ENCODE data around the gene PPP1CA. TPM values are rescaled to one million over a fixed set of nuclear protein-coding genes. Genes with fewer than 3 reads are reported as not detected.

The PPP1CA gene
- 202 and 225 TPM in 2 replicates for total RNA-seq

DNA sequence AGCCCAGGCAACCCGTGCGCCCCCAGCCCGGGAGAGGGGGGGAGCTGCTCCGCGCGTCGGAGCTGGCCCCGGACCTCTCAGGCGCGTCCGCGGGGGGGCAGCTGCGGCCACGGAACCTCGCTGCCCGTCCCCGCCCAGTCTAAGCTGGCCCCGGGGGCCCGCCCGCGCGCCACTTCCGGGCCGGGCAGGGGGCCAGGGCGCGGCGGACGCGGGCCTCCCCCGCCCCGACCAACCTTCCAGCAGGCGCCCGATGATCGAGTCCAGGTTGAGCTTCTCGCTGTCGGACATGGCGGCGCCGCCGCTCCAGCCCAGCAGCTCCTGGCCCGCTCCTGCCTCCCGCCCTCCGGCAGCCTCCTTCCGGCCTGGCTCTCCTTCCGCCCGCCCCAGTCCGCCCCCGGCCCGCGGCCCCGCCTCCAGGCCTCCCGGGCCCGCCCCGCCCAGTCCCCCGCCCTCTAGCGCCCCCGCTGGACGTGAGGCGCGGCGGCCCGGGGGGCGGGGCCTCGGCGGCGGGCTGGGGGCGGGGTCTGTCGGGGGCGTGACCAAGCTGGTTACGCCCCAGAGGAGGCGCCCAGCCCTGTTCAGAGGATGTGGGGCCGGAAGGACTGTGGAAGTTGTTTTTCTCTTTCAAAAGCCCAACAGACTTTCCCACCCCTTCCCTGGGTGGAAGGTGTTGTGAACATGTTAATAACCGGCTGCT is at the start of gene PPP1CA:
Gene PPP1CA, minus strand, starts transcription at position 364 of the 697 bp plus-strand sequence. Its CDS starts 76 bp downstream, at position 288.

DNA sequence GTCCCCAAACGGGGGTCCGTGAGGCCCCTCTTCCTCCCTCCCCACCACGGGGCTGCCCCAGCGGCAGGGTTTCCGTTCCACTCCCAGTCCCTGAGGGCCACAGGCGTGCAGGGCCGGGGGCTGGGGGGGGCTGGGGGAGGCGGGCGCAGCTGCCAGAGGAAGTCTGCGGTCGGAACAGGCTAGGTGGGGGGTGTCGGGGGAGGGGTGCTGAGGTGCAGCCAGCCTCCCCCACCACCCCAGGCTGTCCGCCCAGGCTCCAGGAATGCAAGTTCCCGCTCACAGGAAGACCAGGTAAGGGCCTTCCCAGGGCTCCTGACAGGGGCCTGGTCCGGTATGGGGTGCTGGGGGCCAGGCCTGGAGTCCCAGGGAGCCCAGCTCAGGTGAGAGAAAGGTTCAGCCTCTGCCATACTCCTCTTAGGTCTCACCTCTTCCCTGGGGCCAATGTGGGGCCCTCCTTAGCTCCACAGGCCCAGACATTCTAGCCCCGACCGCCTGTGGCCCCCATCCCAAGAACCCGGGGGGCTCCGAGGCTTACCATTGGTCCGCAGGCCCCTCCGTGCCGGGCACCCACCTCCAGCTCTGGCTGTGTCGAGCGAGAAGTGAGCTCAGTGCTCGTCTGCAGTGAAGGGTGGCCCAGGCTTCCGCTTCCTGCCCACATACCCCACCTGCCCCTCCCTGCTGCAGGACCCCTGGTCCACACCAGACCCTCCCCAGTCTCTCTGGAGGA is 35.6 kb upstream of the PPP1CA start, which contains the start of gene PTPRCAP:
Gene PTPRCAP, minus strand, starts transcription at position 601 of the 727 bp plus-strand sequence. Its CDS starts 63 bp downstream, at position 538.

DNA sequence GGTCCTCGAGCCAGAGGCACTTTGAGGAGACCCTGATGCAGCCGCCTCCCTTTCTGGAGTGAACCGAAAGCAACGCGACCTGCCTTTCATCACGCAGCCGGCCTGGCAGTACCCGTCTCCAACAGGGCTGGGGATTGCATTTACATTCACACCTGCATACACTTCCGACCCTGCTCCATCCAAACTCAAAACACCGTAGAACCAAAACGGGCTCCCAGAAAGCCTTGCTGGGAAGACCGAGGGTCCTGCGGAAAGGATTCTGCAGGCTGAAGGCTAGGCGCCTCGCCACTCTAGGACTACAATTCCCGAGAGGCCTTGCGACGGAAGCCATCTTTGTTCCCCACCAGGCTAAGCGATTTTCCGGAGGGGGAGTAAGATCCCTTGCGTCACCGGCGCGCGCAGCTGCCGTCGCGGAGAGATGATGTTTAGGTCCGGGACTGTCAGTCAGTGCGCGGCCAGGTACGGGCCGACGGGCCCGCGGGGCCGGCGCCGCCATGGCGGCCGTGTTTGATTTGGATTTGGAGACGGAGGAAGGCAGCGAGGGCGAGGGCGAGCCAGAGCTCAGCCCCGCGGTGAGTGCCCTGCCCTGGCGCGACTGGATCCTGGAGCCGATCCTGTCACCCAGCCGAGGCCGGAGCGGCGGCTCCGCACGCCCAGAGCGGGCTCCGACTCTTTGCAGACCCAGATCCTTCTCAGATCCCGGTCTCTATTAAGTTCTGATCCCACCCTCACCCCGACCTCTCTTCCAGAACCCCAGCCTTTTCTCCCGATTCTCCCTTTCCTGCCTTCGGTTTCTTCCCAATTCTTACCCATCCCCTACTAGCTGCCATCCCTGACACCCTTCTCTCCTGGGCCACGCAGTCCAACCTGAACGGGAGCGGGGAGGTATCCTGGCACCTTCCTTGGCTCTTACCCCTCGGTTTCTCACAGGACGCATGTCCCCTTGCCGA is 26.7 kb upstream of the PPP1CA start, which contains the start of gene RPS6KB2:
Gene RPS6KB2, plus strand, starts transcription at position 443 of the 950 bp plus-strand sequence. Its CDS starts 52 bp downstream, at position 495.

DNA sequence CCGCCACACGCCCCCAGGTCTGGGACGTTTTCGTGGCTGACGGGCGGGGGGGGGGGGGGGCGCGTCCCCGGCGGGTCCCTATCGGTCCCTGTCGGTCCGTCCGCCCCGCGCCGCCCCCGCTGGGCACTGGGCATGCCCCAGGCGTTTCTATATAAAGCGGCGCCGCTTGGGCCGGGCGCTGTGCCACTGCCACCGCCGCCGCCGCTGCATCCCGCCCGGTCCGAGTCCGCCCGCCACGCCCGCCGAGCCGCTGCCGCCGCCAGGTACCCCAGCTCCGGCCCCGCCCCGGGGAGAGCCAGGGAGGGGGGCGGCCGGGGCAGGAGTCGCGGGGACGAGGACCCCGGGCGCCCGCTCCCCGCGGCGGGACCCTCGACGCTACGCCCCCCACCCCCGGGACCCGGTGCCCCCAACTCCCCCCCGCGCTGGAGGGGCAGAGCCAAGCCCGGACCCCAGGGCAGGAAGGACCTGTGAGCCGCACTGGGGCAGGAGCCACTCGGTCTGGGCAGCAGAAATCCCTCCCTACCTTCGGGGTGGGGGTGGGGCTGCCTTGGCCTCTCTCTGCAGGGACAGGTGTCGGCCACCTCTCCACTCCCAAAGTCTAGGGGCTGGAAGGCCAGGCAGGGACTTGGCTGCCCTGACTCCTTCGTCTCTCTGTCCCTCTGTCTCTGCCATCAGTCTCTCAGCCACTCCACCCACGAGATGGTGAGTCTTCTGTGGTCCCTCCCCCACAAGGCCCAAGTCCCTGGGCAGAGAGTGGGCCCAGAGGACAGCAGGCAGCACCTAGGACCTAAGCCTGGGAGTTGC is 14.0 kb upstream of the PPP1CA start, which contains the start of gene CARNS1:
Gene CARNS1, plus strand, starts transcription at position 178 of the 804 bp plus-strand sequence. Its CDS starts 522 bp downstream, at position 700.

DNA sequence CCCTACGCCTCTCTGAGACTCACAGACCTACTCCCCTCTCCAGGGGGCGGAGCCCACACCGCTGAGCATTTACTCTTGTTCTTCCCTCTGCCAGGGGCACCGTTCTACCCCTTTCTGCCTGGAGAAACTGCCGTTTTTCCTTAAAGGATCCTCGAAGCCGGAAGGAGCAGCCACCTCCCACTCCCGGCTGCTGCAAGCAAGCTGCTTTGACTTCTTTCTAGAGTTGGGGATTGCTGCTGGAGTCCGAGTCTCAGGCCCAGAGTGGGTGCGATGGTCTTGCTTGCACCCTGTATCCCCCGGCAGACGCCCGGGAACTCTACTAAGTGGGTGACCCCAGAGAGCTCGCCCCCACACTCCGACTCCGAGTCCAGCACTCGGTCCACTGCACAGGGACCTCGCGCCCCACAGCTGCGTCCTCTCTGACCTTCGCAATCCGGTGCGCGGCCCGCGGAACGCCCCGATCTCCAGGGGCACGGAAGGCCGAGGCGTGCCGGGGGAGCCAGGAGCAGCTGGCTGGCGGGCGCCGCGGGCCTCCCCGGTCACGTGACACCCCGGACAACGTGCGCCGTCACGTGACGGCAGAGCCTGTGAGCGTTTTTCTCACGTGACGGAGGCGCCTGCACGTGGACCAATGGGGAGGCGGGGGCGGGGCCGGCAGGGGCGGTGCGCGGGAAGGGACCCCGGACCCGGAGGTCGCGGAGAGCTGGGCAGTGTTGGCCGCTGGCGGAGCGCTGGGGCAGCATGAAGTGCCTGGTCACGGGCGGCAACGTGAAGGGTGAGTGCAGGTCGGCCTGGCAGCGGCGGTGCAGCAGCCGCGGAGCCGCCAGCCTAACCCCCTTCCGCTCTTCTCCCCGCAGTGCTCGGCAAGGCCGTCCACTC is 10.1 kb downstream of the PPP1CA start, which contains the start of gene RAD9A:
Gene RAD9A, plus strand, starts transcription at position 683 of the 879 bp plus-strand sequence. Its CDS starts 59 bp downstream, at position 742.

DNA sequence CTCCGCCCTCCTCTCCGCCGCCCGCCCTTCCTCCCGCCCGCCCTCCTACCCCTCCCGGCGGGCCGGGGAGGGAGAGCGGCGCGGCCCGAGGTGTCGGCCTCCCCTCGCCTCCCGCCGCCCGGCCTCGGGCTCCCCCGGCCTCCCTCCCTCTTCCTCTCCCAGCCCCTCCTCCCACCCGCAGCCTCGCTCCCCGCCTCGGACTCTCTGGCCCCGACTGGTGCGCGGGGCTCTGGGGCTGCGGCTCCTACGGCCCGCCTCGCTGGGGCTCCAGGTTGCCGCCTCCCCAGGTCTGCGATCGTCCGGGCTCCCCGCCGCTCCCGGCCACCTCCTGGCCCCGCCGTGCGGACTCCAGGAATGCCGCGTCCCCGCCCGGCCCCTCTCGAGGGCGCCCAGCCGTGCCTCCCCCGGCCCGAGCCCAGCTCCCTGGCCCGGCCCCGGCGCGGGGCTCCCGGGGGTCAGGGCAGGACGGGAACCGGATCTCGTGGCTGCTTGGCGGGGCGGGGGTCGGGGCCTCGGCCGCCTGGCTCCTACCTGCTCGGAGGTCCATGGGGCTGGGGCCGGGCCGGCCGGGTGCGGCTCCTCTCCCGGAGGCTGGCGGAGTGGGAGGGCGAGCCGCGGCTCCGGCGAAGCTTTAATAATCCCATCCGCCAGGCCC is 28.5 kb downstream of the PPP1CA start, which contains the start of gene CLCF1:
Gene CLCF1, minus strand, starts transcription at position 606 of the 655 bp plus-strand sequence. Its CDS starts 59 bp downstream, at position 547.

DNA sequence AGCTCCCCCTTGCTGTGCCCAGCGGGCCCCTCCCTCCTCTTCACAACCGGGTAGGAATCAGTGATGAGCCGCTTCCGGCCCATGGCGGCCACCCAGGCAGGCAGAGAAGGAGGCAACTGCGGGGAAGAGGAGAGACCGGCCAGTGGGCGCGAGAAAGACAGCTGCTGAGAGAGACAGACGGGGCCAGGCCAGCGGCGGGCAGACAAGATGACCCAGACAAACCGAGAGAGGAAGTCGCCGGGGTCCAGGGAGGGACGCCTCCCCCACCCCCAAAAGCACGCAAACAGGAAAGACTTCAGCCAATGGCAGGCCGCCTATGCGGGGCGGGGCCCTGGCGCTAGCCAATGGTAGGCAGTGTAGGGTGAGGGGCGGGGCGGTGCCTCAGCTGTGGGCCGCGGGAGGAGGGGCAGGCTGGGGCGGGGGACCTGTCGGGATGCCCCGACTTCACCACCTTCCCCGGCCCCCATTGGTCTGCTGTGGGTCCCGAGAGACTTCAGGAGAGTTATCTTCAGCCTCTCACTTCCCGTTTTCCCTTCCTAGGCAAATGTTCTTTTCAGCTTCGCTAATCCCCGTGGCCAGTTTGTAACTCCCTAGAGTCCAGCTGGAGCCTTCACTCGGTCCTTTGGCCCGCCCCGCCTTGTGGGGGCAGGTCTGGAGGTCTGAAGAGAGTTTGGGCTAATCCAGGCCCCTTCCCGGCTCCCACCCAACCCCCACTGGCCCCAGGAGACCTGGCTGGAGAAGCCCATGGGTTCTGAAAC is 48.2 kb downstream of the PPP1CA start, which contains the start of gene POLD4:
Gene POLD4, minus strand, starts transcription at position 230 of the 758 bp plus-strand sequence. Its CDS starts 147 bp downstream, at position 83.

Other genes starting within 250 kb of the PPP1CA start
- 38.8 and 41.8 TPM in 2 replicates for gene GRK2, start 135.4 kb downstream of the PPP1CA start, total RNA-seq
- 23.8 and 26.1 TPM in 2 replicates for gene ANKRD13D, start 112.6 kb downstream of the PPP1CA start, total RNA-seq
- gene SSH3, start 98.3 kb downstream of the PPP1CA start, total RNA-seq, result 12.5 and 14.1 TPM in 2 replicates
- 80.7 and 97.1 TPM in 2 replicates for gene POLD4, start 48.3 kb downstream of the PPP1CA start, total RNA-seq
- 4.0 and 5.4 TPM in 2 replicates for gene CLCF1, start 28.3 kb downstream of the PPP1CA start, total RNA-seq
- 8.6 and 9.6 TPM in 2 replicates for gene RAD9A, start 9.9 kb downstream of the PPP1CA start, total RNA-seq
- gene TBC1D10C, start 2.2 kb upstream of the PPP1CA start, total RNA-seq, result not detected in 2 replicates
- gene CARNS1, start 13.8 kb upstream of the PPP1CA start, total RNA-seq, result not detected in 2 replicates
- 55.2 and 65.4 TPM in 2 replicates for gene RPS6KB2, start 26.6 kb upstream of the PPP1CA start, total RNA-seq
- 0.45 TPM in 1 of 2 replicates, not detected in the other for gene PTPRCAP, start 35.8 kb upstream of the PPP1CA start, total RNA-seq
- gene CORO1B, start 41.6 kb upstream of the PPP1CA start, total RNA-seq, result 75.3 and 84.4 TPM in 2 replicates
- gene GPR152, start 50.9 kb upstream of the PPP1CA start, total RNA-seq, result not detected in 2 replicates
- not detected in 2 replicates for gene CABP4, start 53.5 kb upstream of the PPP1CA start, total RNA-seq
- gene TMEM134, start 67.4 kb upstream of the PPP1CA start, total RNA-seq, result 30.0 and 53.1 TPM in 2 replicates
- 57.7 and 69.6 TPM in 2 replicates for gene AIP, start 81.2 kb upstream of the PPP1CA start, total RNA-seq
- 19.5 and 22.7 TPM in 2 replicates for gene PITPNM1, start 103.5 kb upstream of the PPP1CA start, total RNA-seq
- gene CDK2AP2, start 106.3 kb upstream of the PPP1CA start, total RNA-seq, result 42.4 and 45.6 TPM in 2 replicates
- gene CABP2, start 121.6 kb upstream of the PPP1CA start, total RNA-seq, result not detected in 2 replicates
- gene GSTP1, start 182.0 kb upstream of the PPP1CA start, total RNA-seq, result 1,003 and 1,137 TPM in 2 replicates
- 230 and 237 TPM in 2 replicates for gene NDUFV1, start 205.1 kb upstream of the PPP1CA start, total RNA-seq
- 25.3 and 29.1 TPM in 2 replicates for gene NUDT8, start 228.1 kb upstream of the PPP1CA start, total RNA-seq
- gene TBX10, start 237.9 kb upstream of the PPP1CA start, total RNA-seq, result not detected in 2 replicates
- gene ACY3, start 248.9 kb upstream of the PPP1CA start, total RNA-seq, result not detected in 2 replicates

Data from bronchus fibroblast of lung (primary cell).